Right renal pelvis (tissue), 4 donors: Measurements from ENCODE around the gene IL15. TPM values are rescaled to one million over a fixed set of nuclear protein-coding genes. Genes with fewer than 3 reads are reported as not detected.
"Not testable (repeated sequence)": the region's sequence is repeated elsewhere in the genome, so short reads cannot be mapped to it uniquely, and the experiment has no call there.

Experiments used
- DNase-seq, 4 donors: peaks; one replicate each; pipeline ENCODE4 v3.0.0-alpha.2; 2013; ENCODE audit warnings: low read depth in 4 of 4, low spot score in 3 of 4, missing footprints in 1 of 4
- polyA plus RNA-seq, 4 donors: library from polyadenylated mRNA; unstranded; fragments of 120-200 nt; gene quantifications; one replicate each; pipeline ENCODE4 v1.2.1, GENCODE V29; 2013; ENCODE audit not compliant: insufficient read length in 4 of 4

The IL15 gene
- polyA plus RNA-seq, 4 donors, result 1.7 to 2.0 (median 1.9) TPM

DNA sequence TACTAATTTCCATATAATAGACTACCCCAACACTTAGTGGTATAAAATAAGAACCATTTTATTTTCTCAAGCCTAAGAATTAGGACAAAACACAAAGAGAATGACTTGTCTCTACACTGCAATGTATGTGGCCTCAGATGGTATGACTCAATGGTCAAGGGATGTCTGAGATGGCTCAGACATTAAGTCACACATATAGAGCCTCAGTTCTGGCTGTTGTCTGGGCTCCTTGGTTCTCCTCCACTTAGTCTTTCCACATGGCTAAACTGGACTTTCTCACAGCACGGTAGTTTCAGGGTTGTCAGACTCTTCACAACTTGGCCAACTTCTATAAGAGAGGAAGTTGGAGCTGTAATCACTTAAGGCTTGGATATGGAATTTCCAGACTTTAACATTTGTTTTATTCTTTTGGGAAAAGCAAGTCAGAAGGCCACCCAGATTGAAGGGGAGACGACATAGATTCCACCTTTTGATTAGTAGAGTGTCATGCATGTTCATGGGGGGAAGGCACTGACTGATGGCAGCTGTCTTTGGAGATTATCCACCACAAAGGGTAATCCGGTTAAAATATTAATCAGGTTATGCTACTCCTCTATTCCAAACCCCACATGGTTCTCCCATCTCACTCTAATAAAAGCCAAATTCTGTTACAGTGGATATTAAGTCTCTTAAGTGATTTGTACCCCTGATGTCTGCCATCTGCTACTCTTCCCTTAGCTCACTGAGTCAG lies 9.4 kb downstream of the IL15 start:
- no peak for DNase-seq

DNA sequence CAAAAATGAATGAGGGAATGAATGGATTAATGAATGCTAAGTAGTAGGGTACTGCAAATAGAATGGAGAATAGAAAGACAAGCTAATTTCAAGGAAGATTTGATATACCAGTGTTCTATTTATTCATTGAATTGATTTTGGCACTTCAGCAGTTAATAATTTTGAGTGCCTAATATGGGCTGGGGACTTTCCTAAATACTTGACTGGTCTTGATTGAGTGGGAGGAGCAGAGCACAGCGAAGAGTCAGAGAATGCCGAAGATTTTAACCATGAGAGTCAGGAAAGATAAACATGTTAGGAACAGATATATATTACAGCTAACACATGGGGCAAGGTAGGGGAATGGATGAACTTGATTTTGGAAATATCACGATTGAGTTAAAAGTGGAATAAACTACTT lies 10.6 kb downstream of the IL15 start:
- no peak for DNase-seq

DNA sequence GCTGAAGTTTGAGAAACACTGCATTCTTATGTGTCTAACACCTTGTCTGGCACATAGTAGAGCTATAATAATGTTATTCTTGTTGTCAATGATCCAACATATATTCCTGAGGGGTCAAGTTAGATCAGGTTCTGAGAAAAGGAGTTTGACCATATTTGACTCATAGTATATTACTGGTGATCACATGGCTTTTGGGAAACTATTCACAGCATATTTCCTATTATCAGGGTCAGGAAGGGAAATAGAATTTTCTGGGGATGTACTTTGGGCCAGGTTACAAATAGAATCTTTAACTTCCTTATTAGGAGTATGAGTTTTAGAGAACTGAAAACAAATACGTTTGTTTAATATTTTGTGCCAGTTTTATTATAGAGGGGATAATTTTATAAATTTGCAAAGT lies 11.6 kb downstream of the IL15 start:
- no peak for DNase-seq

DNA sequence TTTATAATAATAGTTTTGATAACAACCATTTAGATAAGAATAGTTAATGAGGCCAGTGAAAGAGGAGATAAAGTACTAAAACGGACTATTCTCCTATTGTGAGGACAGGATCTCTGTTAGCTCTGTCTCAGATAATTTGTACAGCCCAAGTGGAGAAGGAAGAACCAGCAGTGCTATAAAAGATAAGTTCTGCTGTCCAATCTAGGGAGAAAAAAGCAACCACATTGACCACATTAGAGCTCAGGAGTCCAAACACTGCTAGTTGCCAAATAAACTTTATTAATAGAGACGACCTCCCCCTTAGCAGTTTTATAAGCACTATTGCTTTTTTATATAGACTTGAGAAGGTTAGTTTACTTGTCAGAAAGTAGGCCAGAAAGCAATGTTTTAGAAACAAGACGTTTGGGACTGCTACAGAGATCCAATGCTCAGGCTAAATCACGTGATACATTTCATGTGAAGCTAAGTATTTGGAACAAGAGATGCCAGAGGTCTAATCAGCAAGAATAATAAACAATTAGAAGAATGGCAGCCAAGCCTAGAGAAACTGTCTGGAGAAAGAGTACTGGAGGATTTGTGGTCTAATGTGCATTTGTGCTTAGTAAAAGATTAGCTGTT lies 15.9 kb downstream of the IL15 start:
- no peak for DNase-seq

DNA sequence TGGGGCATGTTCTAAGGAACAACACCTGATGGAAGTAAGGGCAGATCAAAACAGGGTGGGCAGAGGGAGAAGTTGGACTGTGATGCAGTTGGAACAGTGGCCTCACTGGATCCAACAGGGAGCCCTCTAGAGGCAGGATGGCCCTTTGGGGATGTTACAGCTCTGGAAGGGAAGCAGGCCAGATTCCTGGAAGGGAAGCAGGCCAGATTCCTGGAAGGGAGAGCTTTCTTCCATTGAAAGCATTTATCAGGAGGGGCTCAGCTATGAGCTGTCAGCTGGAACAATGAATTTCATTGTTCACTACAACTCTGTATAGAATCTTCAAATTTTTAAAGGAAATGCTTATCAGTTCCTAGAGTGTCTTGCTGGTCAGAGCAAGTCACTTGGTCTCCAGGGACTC lies 17.7 kb downstream of the IL15 start:
- DNase-seq, result peak in 1 of 4 donors; percentile 3

DNA sequence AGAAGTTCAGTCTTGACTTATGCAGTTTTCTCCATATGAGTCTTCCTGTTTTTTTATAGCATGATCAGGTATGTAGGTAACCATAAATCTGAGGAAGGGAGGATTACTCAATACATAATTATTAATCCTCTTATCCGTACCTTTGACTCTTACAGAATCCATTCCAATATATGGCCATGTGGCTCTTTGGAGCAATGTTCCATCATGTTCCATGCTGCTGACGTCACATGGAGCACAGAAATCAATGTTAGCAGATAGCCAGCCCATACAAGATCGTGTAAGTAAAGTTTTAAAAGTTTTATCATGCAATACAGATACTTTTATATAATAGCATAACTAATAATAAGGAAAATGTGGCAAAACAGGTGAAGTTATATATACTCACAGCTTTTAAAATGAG lies 19.6 kb downstream of the IL15 start:
- no peak for DNase-seq

DNA sequence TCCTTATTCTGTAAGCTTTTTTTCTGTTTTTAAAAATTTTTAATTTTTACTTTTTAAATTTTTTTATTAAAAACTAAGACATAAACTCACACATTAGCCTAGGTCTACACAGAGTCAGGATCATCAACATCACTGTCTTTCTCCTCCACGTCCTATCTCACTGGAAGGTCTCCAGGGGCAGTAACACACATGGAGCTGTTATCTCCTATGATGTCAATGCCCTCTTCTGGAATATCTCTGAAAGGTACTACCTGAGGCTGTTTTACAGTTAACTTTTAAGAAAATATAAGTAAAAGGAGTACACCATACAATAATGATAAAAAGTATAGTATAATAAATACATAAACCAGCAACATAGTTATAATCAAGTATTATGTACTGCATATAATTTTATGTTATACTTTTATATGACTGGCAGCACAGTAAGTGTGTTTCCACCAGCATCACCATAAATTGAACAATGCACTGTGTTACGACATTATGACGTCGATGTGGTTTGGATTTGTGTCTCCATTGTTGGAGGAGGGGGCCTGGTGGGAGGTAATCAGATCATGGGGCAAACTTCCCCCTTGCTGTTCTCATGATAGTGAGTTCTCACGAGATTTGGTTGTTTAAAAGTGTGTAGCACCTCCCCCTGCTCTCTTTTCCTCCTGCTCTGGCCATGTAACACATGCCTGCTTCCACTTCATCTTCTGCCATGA lies 21.3 kb downstream of the IL15 start:
- DNase-seq, result no peak

DNA sequence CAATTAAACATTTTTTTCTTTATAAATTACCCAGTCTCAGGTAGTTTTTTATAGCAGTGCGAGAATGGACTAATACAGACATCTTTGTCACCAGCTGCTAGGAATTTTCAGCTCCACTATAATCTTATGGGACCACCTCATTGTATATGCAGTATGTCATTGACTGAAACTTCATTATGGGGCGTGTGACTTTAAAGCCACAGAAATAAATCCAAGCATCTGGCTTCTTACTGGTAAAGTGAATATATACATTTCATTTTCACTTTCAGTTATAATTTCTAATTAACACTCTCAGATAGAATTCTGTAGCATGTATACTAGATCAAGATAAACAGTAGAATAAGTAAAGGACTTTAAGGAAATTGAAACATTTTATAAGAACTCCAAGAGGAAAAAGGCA lies 21.9 kb downstream of the IL15 start:
- no peak for DNase-seq

DNA sequence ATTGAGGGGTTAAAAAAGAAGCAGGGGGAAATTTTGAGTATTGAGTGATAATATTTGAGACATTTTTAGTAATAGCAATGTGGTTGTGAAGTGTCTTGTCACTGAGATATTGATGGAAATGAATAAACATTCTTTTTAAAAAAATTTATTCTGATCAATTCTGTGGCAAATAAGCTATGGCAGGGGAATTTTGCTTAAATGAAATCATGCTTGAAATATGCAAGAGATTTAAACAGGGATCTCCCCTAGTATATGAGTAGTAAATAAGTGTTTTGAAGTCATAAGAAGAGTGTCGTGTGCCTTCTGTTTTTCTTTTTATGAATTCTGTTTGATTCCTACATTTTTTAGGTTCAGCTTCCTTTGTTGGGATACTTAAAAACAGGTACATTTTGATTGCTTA lies 23.2 kb downstream of the IL15 start:
- no peak for DNase-seq

DNA sequence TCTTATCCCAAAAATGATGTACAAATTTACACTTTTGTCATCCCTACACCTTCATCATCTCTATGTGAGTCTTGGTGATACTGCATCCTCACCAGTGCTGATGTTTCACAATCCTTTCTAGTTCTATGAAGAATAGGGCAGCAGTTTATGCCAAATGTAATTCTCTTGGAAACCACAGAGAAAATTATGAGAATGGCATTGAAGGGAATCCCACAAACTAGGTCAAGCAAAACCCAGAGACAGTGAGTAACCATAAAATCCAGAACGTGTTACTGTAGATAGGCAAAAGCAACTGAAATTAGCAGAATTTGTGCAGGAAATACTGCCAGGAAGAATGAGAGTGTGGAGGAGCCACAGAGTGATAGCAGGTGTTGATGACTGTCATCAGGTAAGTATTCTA lies 24.5 kb downstream of the IL15 start:
- DNase-seq, result no peak

DNA sequence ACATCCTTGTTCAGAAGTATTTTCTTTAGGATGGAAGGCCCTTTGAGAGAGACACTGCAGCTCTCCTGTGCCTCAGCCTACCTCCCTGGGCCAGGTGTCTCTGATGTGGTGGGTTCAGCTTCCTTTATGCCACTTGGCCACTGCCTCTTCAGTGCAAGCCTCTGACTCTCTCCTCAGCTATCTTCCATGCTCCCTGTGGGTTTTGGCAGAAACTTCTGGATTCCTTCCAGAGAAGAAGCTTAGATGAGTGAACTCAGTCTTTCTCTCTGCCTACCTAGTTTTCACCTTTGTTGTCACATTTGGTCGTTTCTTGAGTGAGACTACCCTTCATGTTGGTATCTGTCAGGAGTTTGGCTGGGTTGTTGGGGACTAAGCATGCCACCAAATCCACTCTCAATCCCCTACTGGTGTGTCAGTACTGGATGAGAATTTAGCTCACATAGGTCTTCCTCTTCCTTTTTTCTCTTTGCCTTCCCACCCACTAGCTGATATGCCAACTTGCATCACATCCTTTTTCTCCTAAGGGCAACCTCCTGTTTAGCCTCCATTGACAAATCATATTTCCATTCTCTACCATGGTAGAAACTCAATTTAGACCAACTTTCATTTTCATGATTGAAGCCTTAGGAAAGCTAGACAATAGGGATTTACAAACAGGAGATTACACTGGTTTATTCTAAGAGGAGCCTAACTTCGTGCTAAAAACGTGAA lies 32.0 kb downstream of the IL15 start:
- DNase-seq, result no peak

DNA sequence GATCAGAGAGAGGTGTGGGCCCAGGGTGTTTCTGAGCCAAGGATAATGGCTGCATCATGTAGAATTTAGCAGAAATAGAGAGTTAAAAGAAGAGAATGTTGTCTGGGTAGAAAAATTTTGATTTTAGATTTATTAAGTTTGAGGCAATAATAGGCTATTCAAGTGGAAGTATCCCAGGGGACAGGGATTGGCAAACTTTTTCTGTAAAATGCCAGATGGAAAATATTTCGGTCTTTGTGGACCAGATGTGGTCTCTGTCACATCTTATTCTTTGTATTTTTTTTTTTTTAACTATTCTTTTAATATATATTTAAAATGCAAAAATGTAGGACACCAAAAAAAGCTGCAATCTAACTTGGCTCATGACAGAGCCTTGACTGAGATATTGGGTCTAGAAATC lies 33.1 kb downstream of the IL15 start:
- no peak for DNase-seq

DNA sequence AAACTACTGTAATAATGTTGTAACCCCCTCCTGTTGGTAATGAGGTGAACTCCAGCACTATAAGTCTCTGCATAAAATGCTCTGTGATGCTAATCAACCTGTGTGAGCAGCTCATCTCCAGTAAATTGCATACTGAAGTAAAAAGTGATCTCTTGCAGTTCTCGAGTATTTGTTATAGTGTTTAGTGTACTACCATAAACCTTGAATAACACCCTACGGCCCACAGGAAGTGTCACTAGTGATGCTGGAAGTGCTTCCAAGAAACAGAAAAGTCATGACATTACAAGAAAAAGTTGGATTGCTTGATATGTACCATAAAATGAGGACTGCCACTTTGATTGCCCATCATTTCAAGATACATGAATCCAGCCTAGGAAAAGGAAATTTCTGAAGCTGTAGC lies 39.0 kb downstream of the IL15 start:
- DNase-seq, result no peak

DNA sequence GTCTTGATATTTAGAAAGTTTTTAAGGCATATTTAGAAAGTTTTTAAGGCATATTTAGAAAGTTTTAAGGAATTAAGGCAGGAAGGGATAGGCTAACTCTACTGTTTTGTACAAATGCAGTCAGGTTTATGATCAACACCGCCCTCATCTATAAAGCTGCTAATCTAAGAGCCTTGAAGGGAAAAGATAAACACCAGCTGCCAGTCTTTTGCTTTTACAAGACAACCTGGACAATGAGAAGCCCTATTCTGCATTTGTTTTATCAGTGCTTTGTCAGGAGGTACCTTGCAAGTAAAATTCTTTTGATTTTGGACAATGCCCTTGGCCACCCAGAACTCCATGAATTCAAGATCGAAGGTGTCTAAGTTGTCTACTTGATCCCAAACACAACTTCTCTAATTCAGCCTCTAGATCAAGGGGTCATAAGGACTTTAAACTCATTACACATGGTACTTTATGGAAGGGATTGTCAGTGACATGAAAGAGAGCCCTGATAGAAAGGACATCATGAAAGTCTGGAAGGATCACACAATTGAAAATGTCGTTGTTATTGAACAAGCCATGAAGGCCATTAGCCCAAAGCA lies 39.8 kb downstream of the IL15 start:
- no peak for DNase-seq

DNA sequence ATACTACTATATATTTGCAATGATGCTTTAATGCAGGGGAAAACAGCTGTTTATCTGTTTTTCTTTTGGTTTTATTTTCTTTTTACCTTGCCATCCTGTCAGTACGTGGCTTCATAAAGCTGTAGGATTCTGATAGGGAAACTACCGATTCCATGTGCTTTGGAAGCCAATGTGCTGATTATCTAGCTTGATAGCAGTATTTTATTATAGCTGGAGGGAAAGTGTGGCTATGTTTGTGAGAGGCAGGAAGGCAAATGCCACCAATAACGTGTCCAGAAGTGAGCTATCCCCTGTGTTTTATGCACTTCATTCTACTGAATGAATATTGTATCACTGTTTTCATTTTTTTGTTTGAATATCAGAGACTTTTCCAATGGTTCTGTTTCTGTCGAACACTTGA lies 43.7 kb downstream of the IL15 start:
- DNase-seq, result no peak

DNA sequence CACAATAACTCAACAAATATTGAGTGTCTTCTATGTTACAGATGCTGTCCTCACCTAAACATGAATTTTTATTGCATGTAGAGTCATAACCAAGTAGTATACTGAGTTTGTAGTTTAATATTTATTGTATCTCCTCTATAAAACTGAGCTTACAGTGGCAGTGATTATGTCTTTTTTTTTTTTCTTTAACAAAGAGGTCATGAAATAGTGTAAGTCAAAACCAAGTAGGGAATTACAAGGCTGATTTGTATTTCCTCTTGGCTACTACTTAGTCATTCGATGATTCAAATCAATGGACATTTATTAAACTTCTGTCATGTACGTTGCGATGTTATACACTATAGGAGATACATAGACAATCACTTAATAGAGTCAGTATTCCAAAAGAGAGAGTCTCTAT lies 48.4 kb downstream of the IL15 start:
- no peak for DNase-seq

DNA sequence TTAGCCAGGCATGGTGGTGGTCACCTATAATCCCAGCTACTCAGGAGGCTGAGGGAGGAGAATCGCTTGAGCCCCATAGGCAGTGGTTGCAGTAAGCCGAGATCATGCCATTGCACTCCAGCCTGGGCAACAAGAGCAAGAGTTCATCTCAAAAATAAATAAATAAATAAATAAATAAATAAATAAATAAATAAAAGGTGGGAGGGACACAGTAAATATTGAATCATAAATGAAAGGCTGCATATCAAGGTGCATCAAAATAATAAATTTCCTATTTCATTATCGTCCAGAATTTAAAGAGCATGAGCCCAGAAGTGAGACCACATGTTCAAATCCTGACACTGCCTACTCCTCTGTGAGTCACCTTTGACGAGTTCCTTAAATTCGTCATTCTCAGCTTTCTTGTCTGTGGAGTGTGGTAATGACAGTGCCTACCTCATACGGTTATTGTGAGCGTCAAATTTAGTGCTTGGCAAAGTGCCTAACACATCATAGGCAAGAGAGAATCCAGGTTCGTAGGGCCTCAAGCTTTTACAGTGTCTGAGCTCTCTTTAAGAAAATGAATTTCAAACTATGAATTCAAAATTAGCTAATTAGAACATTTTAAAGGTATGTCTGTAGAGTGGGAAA lies 49.9 kb downstream of the IL15 start:
- no peak for DNase-seq

DNA sequence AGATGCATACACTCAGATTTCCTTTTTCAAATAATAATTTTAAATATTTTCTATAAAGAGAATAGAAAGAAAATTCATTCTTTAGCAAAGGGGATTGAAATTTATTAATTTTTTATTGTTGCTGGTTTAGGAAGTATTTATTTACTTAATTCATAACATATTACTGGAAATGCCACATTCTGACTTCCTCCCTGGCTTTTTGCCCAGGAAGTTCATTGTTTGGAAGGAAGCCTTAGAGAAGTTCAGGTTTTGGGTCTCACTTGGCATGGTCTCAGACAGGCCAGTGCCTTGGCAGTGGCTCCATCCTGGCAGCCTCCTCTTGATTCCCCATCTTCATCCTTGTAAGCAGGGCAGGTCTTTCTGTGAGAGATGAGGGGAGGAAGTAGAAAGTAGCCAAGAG lies 50.5 kb downstream of the IL15 start:
- peak in 1 of 4 donors; percentile 7 for DNase-seq

DNA sequence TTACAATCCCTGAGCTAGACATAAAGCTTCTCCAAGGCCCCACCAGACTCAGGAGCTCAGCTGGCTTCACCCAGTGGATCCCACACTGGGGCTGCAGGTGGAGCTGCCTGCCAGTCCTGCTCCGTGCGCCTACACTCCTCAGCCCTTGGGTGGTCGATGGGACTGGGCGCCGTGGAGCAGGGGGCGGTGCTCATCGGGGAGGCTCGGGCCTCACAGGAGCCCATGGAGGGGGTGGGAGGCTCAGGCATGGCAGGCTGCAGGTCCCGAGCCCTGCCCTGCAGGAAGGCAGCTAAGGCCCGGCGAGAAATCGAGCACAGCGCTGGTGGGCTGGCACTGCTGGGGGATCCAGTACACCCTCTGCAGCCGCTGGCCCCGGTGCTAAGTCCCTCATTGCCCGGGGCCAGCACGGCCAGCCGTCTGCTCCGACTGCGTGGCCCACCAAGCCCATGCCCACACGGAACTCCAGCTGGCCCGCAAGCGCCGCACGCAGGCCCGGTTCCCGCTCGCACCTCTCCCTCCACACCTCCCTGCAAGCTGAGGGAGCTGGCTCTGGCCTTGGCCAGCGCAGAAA lies 53.4 kb downstream of the IL15 start:
- DNase-seq, result not testable (repeated sequence)

DNA sequence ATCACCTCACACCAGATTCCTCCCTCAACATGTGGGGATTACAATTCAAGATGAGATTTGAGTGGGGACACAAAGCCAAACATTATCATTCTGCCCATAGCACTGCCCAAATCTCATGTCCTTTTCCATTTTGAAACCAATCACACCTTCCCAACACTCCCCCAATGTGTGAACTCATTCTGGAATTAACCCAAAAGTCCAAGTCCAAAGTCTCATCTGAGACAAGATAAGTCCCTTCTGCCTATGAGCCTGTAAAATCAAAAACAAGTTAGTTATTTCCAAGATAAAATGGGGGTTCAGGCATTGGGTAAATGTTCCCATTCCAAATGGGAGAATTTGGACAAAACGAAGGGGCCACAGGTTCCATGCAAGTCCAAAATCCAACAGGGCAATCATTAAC lies 54.9 kb downstream of the IL15 start:
- DNase-seq, result not testable (repeated sequence)
